Inferior parietal cortex (tissue), 1 donor: ENCODE measurements around the gene MTFMT.

Source experiments
- DNase-seq: peaks from one replicate; pipeline ENCODE4 v3.0.0-alpha.2; 2016; ENCODE audit errors: extremely low spot score

MTFMT gene

GRCh38 chr15:64987136-64987535 lies 42.3 kb downstream of the MTFMT start:
- DNase-seq: peak; percentile 22

- no peak for DNase-seq
Measured at GRCh38 chr15:64985366-64986033, 43.9 kb downstream of the MTFMT start.

DNA sequence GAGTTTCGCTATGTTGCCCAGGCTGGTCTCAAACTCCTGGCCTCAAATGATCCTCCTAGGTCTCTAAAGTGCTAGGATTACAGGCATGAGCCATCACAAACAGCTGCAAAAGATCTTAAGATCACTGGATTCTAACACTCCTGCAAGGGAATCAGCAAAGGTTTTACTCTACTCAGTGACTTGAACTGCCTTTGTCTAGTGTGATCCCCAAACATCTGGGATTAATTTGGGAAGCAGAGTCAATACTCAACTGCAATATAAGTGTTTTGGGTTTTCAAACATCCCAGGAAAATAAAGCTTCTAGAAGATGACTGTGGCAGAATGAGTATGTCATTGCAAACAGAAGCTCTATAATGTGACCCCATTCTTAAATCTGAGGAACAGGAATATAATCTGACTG lies 47.0 kb downstream of the MTFMT start:
- no peak for DNase-seq

DNA sequence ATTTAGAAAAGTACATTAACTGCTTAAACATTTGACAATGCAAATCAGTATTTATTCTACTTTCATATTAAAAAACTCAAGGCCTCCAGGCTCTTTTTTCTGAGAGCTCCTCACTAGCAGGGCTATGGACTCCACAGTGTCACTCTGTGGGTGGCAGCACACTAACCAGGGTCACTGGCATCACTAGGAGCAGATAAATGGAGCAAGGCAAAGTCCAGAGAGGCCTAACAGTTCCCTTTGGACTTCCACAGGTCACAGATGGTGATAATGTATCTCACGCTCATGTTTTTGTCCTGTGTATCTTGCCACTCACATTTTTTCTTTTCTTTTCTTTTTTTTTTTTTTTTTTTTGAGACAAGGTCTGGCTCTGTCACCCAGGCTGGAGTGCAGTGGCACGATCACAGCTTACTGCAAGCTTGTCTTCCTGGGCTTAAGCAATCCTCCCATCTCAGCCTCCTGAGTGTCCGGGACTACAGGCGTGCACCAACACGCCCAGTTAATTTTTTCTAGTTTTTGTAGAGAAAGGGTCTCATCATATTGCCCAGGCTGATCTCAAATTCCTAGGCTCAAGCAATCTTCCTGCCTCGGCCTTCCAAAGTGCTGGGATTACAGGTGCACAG lies 47.5 kb downstream of the MTFMT start:
- DNase-seq: no peak

GRCh38 chr15:64979252-64979710 lies 50.2 kb downstream of the MTFMT start:
- DNase-seq: no peak

- no peak for DNase-seq
Measured at GRCh38 chr15:64975390-64975789, 54.0 kb downstream of the MTFMT start.

DNA sequence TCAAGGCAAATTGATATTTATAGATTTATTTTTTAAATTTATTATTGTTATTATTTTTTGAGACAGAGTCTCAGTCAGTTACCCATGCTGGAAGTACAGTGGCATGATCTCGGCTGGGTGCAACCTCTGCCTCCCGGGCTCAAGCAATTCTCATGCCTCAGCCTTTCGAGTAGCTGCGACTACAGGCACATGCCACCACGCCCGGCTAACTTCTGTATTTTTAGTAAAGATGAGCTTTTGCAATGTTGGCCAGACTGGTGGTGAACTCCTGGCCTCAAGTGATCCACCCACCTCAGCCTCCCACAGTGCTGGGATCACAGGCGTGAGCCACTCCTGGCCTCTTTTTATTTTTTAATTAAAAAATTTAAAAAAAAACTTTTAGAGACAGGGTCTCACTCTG lies 58.7 kb downstream of the MTFMT start:
- DNase-seq: no peak

- no peak for DNase-seq
Measured at GRCh38 chr15:64969401-64969800, 60.0 kb downstream of the MTFMT start.

- DNase-seq: no peak
Measured at GRCh38 chr15:64961013-64961412, 68.4 kb downstream of the MTFMT start.

DNA sequence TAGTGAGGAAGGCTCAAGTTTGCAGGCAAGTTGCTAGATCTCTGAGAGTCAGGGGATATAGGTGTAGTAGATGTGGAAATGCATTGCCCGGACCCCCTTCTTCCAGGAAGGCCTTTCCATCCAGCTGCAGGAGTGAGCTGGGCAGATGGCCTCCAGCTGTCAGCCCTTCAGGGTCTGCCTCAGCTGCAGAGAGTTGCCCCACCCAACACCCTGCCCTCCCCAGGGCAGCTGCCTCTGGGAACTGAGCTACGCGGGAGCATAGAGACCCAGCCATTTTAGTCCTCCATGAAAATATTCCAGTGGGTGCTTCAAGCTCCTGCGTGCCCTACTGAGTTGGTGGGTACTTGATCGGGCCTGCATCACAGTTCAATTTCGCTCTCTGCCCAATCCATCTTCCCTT lies 69.3 kb downstream of the MTFMT start:
- no peak for DNase-seq

DNA sequence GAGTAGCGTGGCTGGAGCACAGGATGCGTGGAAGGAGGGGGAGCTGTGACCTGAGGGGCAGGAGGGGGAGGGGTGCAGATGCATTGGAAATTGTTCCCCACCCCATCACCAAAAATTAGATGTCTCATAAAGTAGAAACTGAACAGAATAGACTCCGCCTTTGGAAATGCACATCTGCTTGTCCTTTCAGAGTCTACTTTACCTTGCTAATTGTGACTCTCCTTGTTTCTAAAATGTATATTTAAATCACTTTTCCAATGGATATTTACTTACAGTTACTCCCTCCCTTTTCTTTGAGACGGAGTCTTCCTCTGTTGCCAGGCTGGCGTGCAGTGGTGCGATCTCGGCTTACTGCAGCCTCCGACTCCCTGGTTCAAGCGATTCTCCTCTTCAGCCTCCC lies 70.3 kb downstream of the MTFMT start:
- DNase-seq: no peak

DNA sequence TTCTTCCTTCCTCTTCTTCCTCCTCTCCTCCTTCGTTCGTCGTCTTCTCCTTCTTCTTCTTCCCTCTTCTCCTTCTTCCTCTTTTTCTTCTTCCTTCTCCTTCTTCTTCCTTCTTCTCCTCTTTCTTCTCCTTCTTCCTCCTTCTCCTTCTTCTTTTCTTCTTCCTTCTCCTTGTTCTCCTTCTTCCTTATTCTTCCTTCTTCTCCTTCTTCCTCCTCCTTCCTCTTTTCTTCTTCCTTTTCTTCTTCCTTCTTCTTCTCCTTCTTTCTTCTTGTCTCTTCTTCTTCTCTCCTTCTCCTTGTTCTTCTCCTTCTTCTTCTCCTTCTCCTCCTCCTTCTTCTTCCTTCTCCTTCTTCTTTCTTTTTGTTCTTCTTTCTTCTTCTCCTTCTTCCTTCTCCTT lies 75.0 kb downstream of the MTFMT start:
- no peak for DNase-seq

DNA sequence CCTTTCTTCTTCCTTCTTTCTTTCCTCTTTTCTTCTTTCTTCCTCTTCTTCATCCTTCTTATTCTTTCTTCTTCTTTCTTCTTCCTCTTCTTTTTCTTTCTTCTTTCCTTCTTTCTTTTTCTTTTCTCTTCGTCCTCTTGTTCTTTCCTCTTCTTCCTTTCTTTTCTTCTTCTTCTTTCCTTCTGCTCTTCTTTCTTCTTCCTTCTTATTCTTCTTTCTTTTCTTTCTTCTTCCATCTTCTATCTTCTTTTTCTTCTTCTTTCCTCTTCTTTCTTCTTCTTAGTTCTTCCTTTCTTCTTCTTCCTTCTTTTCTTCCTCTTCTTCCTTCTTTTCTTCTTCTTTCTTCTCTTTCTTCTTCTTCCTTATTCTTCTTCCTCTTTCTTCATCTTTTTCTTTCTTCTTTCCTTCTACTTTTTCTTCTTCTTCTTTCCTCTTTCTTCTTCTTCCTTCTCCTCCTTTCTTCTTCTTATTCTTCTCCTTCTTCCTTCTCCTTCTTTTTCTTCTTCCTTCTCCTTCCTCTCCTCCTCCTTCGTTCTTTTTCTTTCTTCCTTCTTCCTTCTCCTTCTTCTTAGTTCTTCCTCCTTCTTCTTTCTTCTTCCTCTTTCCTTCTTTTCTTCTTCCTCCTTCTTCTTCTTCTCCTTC lies 77.5 kb downstream of the MTFMT start:
- DNase-seq: no peak
